ENCODE data around the gene CDH12.

Gene CDH12

DNA sequence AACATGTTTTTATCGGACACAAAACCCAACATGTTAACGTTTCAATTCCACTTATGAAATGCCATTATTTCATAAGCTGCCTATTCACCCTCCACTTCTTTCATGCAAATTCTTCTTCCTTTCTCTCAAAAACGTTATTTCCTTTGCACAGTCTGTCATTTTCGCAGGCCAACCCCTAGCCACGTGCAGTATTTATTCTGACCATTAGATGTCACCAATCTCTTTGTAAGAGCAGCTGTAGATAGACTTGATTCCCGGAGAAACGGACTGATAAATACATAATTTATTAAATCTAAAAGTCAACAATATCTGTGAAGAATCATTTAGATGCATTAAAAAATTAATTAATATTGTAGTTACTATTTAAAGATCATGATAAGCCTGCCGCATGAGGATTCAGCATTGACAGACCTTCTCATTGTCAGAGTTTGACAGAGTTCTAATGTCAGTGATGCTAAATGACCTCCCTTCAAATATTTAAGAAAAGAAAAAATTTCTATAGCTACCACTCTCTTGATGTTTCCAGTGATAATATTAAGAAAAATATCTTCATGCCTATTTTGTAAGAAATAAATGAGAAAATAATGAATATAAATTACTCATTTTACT lies 933.6 kb downstream of the CDH12 start:
- DNase-seq = peak; percentile 65

DNA sequence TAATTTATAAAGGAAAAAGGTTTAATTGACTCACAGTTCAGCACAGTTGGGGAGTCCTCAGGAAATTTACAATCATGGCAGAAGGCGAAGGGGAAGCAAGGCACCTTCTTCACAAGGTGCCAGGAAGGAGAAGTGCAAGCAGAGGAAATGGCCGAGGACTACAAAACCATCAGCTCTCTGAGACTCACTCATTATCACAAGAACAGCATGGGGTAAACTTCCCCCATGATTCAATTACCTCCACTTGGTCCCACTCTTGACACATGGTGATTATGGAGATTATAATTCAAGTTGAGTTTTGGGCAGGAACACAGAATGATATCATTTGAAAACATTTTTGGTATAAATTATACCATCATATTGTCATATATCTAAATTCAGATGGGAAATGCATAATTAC lies 934.7 kb downstream of the CDH12 start:
- DNase-seq = no peak

DNA sequence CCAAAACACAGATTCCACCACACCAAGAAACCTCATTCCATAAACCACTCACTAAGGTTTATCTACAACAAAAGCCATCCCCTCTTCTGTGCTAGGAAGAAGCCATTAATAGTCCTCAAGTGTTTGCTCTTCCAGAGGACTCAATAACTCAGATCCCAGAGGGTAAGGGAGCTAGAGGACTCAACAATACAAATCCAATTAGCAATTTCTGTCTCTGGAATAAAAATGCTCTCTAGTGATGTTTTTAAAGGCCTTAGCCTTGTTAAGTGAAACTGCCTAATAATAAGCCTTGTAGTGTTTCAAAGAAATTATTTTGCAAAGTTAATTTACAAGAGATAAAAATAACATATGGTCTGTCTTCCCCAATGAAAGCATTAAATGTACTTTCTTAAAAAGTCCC lies 942.4 kb downstream of the CDH12 start:
- no peak for DNase-seq

DNA sequence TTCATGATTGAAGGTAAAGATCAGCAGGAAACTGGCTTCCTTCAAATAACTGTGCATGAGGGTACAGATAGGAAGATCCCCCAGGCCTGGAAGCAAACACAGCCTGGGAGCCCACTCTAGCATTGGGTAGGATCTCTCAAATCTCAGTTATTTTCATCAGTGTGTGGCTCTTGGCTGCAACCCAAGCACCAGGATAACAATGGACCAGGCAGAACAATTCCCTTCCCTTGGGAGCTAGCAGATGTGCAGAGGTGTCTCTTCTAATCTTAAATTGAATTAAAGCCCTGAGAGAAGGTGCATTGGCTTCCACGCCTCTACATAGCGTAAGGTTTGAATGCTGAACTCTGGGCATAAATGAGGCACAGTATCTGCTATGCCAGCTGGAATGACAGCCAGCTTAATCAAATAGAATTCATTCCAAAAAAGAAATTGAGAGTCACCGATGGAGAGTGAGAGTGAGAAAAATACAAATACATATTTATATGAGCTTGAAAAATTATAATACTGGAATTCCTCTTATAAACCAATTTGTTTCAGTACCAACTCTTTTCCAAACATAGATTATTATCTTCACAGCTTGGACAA lies 957.3 kb downstream of the CDH12 start:
- DNase-seq = no peak

DNA sequence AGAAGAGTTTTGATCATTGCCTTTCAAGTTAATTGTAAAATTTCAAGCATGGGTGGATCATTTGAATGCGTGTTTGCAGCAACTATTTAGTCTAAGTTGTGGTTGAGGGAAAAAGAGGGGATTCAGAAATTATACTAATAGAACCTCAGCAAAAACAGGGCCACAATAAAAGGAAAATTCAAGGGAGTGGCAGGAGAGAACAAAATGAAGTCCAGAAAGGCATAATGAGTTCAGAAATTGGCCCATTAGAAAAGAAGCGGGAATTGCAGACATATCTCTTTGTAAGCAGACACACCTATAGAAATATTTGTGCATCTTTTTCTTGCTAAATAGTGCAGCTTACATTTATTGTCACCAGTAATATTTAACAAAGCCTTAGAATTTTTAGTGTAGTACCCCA lies 960.0 kb downstream of the CDH12 start:
- no peak for DNase-seq

DNA sequence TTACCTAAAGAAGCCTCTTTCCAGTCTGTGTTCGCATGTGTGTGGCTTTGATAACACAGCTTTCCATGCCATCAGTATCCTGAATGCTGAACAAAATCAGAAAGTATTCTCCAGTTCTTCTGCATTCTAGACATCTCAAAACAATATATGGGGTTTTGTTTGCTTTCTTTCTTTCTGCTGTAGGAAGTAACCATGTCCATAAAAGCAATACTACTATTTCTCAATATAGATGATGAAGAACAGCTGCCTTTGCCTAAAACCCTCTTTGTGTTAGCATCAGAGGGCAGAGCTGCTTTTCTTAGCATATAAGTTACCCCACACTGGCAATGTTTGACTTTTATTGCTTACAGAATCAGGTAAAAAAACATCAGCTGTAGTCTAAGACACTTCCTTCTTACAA lies 963.6 kb downstream of the CDH12 start:
- no peak for DNase-seq

DNA sequence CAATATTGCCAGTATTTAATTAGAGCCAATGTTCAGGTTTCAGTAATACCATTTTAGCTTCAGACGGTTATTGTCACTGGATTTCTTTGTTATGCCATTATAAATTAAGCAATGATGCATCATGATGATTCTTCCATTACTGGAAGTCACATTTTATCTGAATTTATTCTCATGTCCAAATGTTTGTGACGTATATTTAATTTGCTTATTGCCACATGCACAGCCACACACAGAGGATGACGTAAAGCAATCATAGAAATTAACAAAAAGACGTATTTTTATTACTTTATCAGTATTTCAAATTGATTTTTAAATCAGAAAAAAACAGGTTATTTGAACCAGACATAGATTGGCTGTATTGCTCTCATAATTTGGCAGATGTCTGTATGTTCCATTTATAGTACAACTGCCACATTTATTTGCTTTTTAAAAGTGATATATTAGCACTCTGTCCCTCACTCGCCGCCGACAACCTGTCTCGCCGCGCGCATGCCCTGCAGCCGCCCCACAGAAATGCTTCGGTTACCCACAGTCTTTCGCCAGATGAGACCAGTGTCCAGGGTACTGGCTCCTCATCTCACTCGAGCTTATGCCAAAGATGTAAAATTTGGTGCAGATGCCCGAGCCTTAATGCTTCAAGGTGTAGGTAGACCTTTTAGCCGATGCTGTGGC lies 970.9 kb downstream of the CDH12 start:
- DNase-seq = no peak

DNA sequence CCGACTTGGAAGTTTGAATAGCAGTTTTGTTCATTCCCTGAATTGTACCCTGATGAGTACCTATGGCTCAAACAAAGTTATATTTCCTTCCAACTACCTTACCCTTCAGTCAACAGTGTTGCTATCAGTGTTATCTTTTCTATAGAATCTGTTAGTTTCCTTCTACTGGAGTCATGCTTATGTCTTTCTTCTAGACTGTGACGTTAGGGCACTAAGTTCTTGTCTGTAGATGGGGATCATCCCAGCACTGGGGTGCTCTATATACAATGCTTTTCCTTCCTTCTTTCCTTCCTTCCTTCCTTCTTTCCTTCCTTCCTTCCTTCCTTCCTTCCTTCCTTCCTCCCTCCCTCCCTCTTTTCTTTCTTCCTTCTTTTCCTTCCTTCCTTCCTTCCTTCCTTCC lies 973.0 kb downstream of the CDH12 start:
- no peak for DNase-seq

DNA sequence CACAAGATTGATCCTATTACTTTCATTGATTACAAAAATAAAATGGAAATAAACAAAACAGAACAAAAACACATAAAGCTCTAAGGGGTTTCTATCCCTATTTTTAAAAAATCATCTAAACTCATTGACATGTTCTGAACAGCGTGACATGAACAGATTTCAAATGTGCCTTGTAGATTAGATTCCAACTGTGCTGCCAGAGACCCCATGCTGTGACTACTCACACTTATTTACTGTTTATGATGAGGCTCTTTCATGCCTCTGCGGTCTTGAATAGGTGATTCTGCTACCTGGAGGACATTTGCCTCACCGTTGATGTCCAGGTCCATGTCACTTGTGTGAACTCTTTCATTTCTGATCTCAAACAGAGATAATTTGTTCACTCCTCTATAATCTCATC lies 990.2 kb downstream of the CDH12 start:
- no peak for DNase-seq

DNA sequence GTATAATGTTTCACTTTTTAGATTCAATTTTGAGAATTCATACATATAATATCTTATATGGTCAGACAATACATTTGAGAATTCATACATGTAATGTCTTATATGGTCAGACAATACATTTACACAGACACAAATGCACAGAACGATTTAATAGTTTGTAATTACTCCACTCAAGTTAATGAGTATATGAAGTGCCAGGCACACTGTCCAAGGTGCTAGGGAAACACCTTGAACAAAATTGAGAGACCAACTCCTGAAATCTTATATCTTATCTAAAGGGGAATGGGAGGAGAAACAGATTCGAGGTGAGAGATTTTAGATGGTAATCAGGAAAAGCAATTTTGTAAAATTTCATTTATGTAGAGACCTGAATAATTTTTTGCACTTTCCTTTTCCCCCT lies 994.7 kb downstream of the CDH12 start:
- DNase-seq = no peak

DNA sequence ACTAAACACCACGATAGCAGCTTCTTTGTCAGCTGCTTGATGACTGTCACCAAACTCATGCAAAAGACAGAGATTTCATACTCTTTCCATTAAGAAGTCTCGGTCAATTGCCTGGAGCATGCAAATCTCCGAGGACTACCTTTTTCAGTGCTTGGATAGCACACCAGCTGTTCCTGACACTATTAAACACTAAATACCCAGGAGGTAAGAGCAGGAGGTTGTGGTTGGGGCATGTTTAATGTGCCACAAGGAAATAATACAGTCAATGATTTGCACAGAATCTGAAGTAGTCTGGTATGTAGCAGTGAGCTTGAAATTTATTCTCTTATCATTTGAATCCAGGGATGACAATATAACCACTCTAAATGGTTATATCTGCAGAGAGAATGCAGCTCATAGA lies 996.2 kb downstream of the CDH12 start:
- no peak for DNase-seq

DNA sequence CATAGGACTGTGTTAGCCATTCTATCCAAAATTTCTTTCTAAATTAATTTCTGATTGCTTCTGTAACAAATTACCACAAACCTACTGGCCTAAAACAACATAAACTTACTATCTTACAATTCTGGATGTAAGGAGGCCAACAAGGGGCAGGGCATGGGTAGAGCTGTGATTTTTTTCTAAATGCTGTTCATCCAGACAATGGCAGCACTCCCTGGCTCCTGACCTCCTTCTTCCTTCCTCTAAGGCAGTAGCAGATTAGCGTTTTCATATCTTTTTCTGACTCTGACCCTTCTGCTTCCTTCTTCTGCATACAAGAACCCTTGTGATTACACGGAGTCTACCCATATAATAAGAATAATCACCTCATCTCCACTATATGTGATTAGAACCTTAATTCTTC lies 1005.8 kb downstream of the CDH12 start:
- DNase-seq = no peak

DNA sequence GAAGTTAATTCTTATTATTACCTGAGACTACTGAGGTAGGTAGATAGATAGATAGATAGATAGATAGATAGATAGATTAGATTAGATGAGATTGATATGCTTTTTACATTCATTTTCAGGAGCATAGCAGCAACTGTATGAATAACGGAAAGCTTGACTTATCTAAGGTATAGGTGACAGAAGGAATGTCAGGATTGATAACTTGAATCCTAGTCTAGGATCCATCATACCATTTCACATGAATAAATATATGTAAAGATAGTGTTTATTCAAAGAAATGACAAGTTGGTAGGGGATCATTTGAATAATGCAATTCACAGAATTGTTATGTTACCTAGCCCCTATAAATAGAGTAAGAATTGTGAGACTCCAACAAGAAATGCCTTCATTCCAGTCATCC lies 1008.2 kb downstream of the CDH12 start:
- DNase-seq = no peak

DNA sequence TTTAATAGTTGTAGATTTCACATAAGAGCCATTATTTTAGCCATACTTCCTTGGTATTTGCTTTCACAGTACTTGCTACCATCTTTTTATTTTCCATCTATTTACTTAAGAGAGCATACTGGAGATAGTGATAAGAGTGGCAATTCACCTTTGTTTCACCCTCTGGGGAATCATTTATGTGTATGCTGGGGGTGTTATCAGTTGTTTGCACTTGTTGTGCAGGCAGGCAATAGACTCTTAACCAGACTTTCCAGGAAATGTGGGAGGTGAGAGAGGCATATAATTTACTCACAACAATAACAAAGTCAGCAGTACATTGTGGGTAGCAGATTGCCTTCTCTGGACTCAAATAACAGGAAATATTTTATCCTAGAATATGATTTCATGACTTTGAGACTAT lies 1018.3 kb downstream of the CDH12 start:
- no peak for DNase-seq

DNA sequence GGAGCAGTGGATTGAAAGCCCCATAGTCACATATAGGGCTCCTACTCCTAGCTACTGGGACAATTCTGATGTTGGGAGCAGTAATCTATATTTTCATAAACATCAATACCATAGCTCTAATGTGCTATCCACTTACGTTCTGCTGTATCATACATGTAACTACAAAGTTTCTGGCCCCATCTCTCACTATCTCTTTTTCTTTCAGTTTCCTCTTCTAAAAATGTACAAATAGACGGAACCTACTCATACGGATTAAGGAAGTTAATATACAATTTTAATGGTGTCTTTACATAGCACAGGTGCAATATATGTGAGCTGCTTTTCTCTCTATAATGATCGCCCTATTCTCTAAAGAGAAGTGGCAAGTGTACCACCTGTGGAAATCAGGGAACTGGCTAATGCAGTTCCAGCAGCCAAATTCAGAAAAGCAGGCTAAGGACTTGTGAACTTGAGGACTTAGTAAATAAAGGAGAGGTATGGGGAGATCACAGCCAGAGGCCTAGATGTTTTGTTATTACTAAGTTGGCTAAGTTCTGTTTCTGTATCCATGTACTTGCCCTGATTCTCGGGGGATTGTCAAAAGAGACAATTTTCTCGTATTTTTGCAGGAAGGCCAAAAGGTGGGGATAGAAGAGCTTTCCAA lies 1021.9 kb downstream of the CDH12 start:
- DNase-seq = no peak

DNA sequence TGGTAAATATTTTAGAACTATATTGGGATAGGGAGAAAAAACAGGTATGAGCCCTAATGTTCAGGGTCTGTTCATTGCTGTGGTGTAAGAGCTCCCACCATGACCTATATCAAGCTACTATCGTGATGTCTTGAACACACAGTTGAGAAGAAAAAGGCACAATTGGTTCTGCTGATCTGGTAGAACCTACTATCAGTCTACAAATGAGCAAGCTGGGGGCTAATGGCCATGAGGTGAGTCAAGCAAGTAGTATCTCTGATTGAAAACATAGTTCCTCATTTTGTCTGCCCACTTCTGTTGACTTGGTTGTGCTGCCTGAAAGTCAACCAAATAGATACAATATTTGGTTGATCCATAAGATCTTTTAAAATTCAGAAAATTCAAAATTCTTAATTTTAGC lies 1026.3 kb downstream of the CDH12 start:
- no peak for DNase-seq

DNA sequence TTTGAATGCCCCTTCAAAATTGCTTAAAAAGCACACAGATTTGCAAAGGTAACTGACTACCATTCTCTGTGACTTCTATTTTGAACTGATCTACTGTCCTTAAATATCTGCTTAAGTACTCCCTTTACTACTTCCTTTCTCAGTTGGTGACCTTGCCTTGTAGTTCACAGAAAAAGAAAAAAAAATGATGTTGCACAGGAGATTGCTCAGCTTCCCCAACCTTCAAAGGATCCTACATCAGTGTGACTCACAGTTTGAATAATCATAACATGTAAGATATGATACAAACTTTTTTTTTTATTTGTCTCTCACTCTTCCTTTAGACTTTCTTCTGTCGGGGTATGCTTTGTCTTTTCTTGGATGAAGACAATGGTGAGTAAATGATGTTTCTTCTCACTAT lies 1029.6 kb downstream of the CDH12 start:
- no peak for DNase-seq

DNA sequence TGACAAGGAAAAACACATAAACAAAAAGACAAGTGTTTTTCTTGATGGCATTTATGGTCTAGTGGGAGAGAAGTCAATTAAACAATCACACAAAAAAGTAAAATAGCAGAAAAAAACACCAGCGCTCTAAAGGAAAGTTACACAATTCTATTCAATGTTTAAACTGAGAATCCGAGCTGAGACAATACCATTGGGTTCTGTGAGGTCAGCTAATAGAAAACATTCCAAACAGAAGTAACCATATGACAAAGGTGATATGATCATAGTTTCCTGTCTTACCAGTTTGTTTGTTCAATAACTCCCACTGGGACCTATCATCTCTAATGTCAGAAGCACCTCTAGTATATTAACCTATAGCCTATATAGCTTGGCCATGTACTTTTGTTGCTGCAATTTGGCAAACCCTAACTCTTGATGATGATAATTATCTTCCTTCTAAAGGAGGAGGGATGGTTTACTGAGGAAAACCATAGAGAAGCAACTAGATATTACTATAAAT lies 1030.0 kb downstream of the CDH12 start:
- no peak for DNase-seq

DNA sequence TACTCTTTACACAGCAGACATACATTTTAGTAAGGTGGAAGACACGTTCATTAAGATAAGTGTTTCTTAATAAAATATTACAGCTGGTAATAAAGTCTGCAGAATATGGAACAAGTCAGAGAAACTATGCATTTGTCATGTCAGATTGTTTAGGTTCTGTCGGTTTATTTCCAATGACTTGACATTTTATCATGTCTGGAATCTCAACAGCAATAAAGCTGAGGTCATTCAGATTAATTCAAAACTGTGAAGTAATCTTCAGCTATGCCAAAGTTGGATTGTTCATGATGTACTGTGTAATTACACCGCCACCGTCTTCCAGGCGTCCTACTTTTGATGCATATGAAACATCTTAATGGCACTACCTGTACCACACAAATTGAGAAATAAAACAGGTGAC lies 1032.6 kb downstream of the CDH12 start:
- no peak for DNase-seq

DNA sequence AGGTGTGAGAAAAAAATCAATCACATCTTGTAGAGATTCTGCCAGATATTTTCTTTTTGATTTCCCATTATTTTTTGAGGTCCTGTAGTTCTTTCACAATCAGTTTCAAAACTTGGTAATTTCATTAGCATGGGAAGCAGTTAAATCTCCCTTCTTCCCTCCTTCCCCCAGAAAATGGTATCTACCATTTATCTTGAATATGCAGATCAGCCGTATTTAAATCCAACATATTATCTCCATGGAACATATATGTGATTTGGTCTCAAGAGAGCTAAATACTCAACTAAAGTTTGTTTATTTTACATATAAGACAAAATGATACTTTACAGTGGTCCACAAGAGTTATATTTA lies 1034.8 kb downstream of the CDH12 start:
- no peak for DNase-seq

DNA sequence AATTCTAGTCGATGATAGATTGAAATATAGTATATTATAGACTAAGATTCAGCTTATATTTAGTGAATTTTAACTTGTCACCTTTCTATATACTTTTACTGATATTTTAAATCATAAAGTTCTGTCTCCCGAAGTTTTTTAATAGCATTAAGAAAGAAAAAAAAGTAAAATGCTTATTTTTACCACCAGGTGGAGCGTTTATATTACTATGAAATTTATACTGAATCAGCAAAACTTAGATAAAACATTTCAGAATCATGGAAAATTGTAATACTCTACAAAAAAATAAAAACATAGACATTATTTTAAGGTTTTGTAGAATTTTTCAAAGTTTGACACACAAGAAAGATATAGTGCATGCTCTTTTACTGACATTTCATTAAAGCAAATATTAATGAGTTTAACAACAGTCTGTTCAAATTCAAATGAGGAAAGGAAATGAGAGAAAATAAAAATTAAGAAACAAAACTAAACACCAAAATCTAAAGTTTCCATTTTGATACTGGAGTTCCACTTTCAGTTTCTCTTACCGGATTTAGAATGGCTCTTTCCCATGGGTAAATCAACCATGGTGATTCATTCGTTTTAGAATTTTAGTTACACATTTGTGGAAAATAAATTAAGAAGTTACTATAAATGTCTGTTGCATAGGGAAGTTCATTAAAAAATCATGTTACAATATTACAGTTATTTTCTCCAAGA lies 1035.3 kb downstream of the CDH12 start:
- peak; percentile 29 for DNase-seq

DNA sequence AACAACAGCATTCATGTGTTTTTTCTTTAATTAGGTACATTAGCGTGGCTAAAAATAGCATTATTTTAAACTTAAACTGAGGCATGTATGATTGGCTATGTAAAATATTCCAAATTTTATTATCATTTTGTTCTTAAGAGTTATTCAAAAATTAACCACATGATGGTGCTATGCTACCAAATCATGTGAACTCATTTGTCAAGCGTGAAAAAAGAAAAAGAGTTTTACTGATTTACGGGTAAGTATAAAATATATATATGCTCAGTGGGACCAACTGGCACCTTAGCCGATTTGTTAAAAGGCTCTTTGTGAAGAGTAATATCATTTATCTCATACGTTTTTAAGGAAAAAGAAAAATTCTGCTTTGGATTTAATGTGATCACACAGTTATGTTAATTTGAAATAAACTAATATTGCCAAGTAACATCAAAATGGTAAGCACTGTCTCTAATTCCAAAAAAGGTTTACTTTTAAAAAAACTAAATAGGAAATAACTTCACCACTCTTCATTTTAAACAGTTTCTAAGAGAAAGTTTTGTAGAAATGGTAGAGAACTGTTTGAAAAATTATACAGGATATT lies 1042.3 kb downstream of the CDH12 start:
- DNase-seq = peak; percentile 52

DNA sequence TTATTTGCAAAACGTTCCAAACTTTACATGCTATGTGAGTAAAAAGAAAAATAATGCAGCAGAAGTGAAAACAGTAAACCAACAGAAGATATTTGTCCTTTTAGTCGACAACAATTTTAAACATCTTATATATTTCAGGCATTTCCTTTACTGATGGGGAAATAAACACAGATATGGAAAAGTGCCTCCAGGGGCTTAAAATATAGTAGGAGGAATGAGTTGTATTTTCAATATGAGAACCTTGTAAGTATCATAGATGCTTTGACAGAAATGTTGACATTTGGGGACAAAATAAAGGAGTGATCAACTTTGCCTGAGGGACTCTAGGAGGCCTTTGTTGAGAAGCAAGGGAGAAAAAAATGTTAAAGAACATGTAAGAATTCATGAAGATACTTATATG lies 1043.5 kb downstream of the CDH12 start:
- DNase-seq = no peak

Measured in hematopoietic multipotent progenitor cell treated with erythropoietin and hydrocortisone succinate and interleukin-3 and kit ligand, for 6 days (in vitro differentiated cells).